PFSK-1 (cell line): ENCODE measurements around the gene CNPPD1.

Experiments
- FOXP2 ChIP-seq: optimal IDR thresholded peaks from 2 replicates; pipeline ENCODE3; 2011; ENCODE audit warnings: borderline replicate concordance, control low read depth, inconsistent platforms; ENCODE audit not compliant: insufficient read depth; ENCODE audit errors: extremely low read length, extremely low read depth
- POLR2AphosphoS5 ChIP-seq: IDR thresholded peaks from 2 replicates; pipeline ENCODE4 v1.6.1; 2012; ENCODE audit warnings: low read depth, mild to moderate bottlenecking, control low read depth, low read length, moderate library complexity
- REST ChIP-seq, 2 experiments: IDR thresholded peaks; 2 replicates each; pipeline versions ENCODE4 v1.6.1 to v1.8.0; 2011 to 2012; ENCODE audit warnings: low read depth in 2 of 2, low read length in 2 of 2, control low read depth in 1 of 2, inconsistent platforms in 1 of 2, mild to moderate bottlenecking in 1 of 2, moderate library complexity in 1 of 2; ENCODE audit not compliant: insufficient read depth in 1 of 2
- SIN3A ChIP-seq: IDR thresholded peaks from 2 replicates; pipeline ENCODE4 v1.6.1; 2012; ENCODE audit warnings: mild to moderate bottlenecking, low read length, moderate library complexity, borderline replicate concordance; ENCODE audit not compliant: insufficient read depth
- TAF1 ChIP-seq: IDR thresholded peaks from 2 replicates; pipeline ENCODE4 v1.6.1; 2012; ENCODE audit warnings: low read length, control low read depth, borderline replicate concordance; ENCODE audit not compliant: insufficient read depth

The CNPPD1 gene

DNA sequence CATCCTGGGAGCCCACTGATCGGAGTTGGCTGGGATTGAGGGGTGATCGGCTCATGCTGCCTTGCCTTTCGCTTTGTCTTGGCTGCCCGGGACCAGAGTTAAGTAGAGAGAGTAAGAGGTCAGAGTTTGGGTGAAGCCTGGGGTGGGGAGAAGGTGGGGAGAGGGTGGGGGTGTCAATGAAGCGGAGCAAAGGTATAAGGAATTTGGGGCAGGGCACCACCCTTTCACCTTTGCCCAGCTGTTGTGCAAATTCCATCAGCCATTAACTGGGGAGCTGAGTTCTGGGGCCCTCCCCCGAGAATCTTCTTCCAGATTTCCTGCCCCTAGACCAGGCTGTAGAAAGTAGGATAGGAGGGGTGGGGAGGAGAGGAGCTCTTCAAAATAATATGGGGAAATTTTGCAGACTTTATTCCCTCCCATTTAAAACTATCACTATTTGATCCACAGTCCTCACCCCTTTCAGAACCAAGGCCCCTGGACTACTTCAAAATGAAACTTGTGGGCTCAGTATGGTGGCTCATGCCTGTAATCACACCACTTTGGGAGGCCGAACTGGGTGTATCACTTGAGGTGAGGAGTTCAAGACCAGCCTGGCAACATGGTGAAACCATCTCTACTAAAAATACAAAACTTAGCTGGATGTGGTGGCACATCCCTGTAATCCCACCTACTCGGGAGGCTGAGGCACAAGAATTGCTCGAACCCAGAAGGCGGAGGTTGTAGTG is 6.6 kb downstream of the CNPPD1 start, which contains the start of gene SLC23A3:
Gene SLC23A3 (minus strand): TSS at position 100 of the 725 bp plus-strand sequence. CDS start 45 bp downstream, at position 55.
- no peak for TF ChIP-seq REST (IDR thresholded peaks at IDR 0.05; ENCODE audit: insufficient read depth in 1 of 2, low read depth in 2 of 2, low read length in 2 of 2)
- no peak for TF ChIP-seq POLR2AphosphoS5
- no peak for TF ChIP-seq TAF1
- no peak for TF ChIP-seq SIN3A

DNA sequence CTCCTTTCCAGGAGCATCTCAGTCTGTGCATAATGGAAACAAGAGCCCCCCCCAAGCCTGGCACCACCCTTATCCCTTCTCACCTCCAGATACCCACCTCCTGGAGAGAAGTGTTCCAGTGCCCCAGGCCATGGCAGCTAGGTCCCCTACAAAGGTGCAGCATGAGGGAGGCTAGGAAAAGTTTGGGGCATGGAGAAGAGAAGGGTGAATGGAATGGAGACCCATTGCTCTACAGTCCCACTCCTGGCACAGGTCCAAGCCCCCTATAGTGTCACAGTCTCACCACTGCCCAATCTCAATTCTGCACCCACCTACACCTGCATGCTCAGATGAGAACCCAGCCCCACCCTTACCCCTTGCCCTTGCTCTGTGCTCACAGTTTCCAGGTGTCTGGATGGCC is 7.8 kb downstream of the CNPPD1 start:
- TF ChIP-seq REST (IDR thresholded peaks at IDR 0.05; ENCODE audit: insufficient read depth in 1 of 2, low read depth in 2 of 2, low read length in 2 of 2), result no peak
- TF ChIP-seq POLR2AphosphoS5, result no peak
- no peak for TF ChIP-seq FOXP2
- no peak for TF ChIP-seq TAF1
- no peak for TF ChIP-seq SIN3A

- TF ChIP-seq REST (IDR thresholded peaks at IDR 0.05; ENCODE audit: insufficient read depth in 1 of 2, low read depth in 2 of 2, low read length in 2 of 2) (no peak), SIN3A (no peak), POLR2AphosphoS5 (no peak), TAF1 (no peak), FOXP2 (no peak)
Observed at GRCh38 chr2:219168526-219168925, 8.2 kb downstream of the CNPPD1 start.

- TF ChIP-seq SIN3A, result no peak
- no peak for TF ChIP-seq POLR2AphosphoS5
- no peak for TF ChIP-seq FOXP2
- TF ChIP-seq REST (IDR thresholded peaks at IDR 0.05; ENCODE audit: insufficient read depth in 1 of 2, low read depth in 2 of 2, low read length in 2 of 2), result no peak
- TF ChIP-seq TAF1, result no peak
Observed at GRCh38 chr2:219167997-219168396, 8.7 kb downstream of the CNPPD1 start.

DNA sequence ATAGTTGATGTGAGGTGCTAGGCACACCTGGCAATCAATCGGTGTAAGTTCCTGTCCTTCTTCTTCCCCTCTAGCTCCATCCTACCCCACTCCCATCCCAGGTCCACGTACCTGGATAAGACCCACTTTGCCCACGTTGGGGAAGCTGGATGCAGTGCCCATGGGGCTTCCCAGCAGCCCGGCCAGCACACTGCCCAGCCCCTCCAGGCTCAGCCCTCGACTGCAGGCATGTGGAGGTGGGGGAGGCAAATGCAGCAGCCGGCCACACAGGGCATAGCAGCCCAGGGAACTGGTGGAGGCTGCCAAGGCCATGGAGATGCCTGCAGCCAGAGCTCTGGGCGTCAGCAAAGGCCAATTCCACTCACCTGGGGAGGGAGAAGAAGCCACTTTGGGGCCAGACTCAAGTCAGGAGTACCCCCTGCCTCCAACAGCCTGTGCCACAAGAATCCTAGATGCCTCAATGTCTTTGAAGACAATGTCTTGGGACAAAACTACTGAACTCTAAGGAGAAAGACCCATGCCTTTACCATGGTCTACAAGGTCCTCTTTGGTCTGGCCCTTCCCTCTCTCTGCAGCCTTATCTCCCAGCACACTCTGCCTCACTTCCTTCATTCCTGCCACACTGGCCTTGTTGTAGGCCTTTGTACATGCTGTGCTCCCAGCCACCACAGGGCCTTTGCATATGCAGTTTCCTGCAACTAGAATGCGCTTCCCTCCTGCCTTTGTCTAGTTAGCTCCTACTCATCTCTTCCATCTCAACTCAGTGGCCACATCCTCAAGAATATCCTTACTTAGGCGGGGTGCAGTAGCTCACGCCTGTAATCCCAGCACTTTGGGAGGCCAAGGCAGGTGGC is 11.4 kb downstream of the CNPPD1 start:
- no peak for TF ChIP-seq TAF1
- no peak for TF ChIP-seq SIN3A
- no peak for TF ChIP-seq POLR2AphosphoS5
- TF ChIP-seq FOXP2, result no peak
- TF ChIP-seq REST (IDR thresholded peaks at IDR 0.05; ENCODE audit: insufficient read depth in 1 of 2, low read depth in 2 of 2, low read length in 2 of 2), result no peak
